Hepatocyte (in vitro differentiated cells): Measurements from ENCODE around the gene TBL1X.

Source experiments
- CTCF ChIP-seq: fragments of 200-600 bp; sonication (generic); IDR thresholded peaks from 2 replicates; pipeline ENCODE4 v1.5.1; 2016; ENCODE audit warnings: antibody characterized with exemption, mild to moderate bottlenecking; ENCODE audit not compliant: poor library complexity
- EZH2 ChIP-seq: fragments of 200-600 bp; sonication (generic); IDR thresholded peaks from 2 replicates; pipeline ENCODE4 v1.6.1; 2016; ENCODE audit warnings: antibody characterized with exemption, mild to moderate bottlenecking, borderline replicate concordance

GRCh38 chrX:9475984-9476383 is 11.1 kb downstream of the TBL1X start:
- TF ChIP-seq CTCF = no peak
- no peak for TF ChIP-seq EZH2
